Upper lobe of right lung (tissue), 1 donor: ENCODE measurements around the gene STK4. TPM values are rescaled to one million over a fixed set of nuclear protein-coding genes. Genes with fewer than 3 reads are reported as not detected.
"Not testable (repeated sequence)": the region's sequence is repeated elsewhere in the genome, so short reads cannot be mapped to it uniquely, and the experiment has no call there.

ENCODE experiments used
- ATAC-seq: fragments of 200-7000 bp; cut with Tn5 transposase; one replicate; pipeline ENCODE4 v1.9.1; 2020; ENCODE audit warnings: mild to moderate bottlenecking, moderate library complexity
- DNase-seq: peaks from one replicate; pipeline ENCODE4 v3.0.0-alpha.2; 2020
- H3K27ac ChIP-seq: fragments of 200-600 bp; one replicate; pipeline ENCODE4 v1.8.0; 2022
- H3K27me3 ChIP-seq: fragments of 200-600 bp; one replicate; pipeline ENCODE4 v1.8.0; 2022; ENCODE audit warnings: mild to moderate bottlenecking
- H3K36me3 ChIP-seq: fragments of 200-600 bp; one replicate; pipeline ENCODE4 v1.8.0; 2022
- H3K4me1 ChIP-seq: fragments of 200-600 bp; one replicate; pipeline ENCODE4 v1.8.0; 2022
- H3K4me3 ChIP-seq: fragments of 200-600 bp; one replicate; pipeline ENCODE4 v1.8.0; 2022; ENCODE audit warnings: mild to moderate bottlenecking
- H3K9me3 ChIP-seq: fragments of 200-600 bp; one replicate; pipeline ENCODE4 v1.8.0; 2022
- intact Hi-C: fragments of 100-400 bp; cut with DNase I; formaldehyde crosslinking; loops from one replicate; pipeline ENCODE4 v1.11.0; 2022
- total RNA-seq: library from RNA; stranded (reverse); fragmentation: NEBNext Ultra II Directional; extraction: Animal tissue kit (Norgen Biotek cat#: 25700); gene quantifications from one replicate; pipeline ENCODE4 v1.2.1, GENCODE V29; 2021
- TF ChIP-seq, protein P1 (sequence below): fragments of 200-600 bp; IDR thresholded peaks from one replicate; pipeline ENCODE4 v1.8.0; 2022; ENCODE audit warnings: antibody characterized with exemption
- donor health status: DM: no; HTN: yes; CAD: no; lungs with severe emphysema.

Gene STK4
- total RNA-seq, 1 donor from 2014 or later: 52.6 TPM

DNA sequence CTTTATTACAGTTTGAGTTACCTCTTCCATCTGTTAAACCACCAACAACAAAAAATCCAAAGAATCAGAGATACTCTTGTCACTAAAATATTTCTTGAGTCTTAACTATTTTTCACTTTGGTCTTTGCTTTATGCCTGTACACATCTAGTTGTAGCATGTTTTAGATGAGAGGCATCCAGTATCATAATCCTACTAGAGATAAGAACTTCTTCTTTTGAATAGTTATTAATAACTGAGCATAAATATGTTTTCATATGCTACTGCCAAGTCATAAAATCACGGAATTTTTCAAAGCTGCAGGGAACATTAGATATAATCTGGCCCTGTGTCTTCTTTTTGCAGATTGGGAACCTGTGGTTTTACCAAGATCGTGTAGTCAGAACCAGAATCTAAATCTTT, 55.3 kb downstream of the STK4 start:
- Histone ChIP-seq H3K4me3 (no peak overlapping the region), H3K27me3 (no peaks in the 10 kb centered on the region), H3K9me3 (no peaks in the 10 kb centered on the region), H3K36me3 (peaks cover 54% of the 10 kb centered on the region), H3K4me1 (peaks cover 5% of the 10 kb centered on the region), H3K27ac (no peak overlapping the region)
- DNase-seq (no peak), ATAC-seq (no peak)
- intact Hi-C loops: no loop called here
- TF ChIP-seq, protein P1, sequence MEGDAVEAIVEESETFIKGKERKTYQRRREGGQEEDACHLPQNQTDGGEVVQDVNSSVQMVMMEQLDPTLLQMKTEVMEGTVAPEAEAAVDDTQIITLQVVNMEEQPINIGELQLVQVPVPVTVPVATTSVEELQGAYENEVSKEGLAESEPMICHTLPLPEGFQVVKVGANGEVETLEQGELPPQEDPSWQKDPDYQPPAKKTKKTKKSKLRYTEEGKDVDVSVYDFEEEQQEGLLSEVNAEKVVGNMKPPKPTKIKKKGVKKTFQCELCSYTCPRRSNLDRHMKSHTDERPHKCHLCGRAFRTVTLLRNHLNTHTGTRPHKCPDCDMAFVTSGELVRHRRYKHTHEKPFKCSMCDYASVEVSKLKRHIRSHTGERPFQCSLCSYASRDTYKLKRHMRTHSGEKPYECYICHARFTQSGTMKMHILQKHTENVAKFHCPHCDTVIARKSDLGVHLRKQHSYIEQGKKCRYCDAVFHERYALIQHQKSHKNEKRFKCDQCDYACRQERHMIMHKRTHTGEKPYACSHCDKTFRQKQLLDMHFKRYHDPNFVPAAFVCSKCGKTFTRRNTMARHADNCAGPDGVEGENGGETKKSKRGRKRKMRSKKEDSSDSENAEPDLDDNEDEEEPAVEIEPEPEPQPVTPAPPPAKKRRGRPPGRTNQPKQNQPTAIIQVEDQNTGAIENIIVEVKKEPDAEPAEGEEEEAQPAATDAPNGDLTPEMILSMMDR: no peak

DNA sequence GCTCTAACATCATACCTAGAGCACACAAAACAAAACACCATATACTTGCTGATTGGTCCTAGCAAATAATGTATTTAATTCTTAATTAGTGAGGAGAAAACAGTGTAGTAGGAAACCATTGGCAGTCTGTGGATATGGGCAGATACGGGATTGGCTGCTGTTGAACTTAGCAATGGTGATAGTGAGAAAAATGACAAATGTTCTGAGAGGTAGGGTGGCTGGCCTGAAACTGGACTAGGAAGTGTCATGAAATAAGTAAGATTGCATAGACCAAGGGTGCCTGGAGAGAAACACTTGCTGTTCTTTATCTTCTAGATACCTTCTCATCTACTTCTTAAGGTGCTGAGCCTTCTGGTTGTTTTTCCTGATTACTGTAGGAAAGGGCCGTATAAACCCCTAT, 56.8 kb downstream of the STK4 start:
- ATAC-seq, intact Hi-C loops, H3K4me3 ChIP-seq, H3K27me3 ChIP-seq, DNase-seq, H3K9me3 ChIP-seq, H3K4me1 ChIP-seq, H3K27ac ChIP-seq: not testable (repeated sequence)
- H3K36me3 ChIP-seq: peaks cover 52% of the 10 kb centered on the region

DNA sequence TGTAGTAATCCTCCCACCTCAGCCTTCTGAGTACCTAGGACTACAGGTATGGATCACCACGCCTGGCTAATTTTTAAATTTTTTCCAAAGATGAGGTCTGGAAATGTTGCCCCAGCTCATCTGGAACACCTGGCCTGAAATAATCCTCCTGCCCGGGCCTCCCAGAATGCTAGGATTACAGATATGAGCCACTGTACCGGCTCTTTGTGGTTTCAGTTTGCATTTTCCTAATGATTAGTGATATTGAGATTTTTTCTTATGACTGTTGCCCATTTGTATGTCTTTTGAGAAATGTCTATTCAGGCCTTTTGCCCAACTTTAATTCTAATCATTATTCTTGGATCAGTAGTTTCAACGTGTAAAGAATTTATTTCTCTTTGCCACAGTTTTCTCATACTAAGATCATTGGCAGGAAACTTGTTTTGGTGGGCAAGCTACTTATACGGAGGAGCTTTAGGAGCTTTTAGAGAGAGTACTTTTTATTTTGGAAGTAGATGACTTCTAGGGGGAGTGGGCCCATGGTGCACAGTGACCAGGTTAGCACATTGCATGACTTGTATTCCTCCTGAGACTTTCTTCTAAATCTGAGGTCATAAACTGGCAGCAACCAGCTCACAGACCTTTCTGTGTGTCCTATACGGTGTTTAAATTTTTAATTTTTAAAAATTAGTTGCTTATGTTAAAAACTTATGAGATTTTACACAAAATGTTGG, 62.3 kb downstream of the STK4 start:
- Histone ChIP-seq H3K27me3 (no peaks in the 10 kb centered on the region), H3K4me1 (no peaks in the 10 kb centered on the region), H3K27ac (no peak overlapping the region), H3K9me3 (no peaks in the 10 kb centered on the region), H3K36me3 (peaks cover 38% of the 10 kb centered on the region), H3K4me3 (no peak overlapping the region)
- TF ChIP-seq, protein P1: no peak
- intact Hi-C loops: no loop called here
- DNase-seq (no peak), ATAC-seq (no peak)

DNA sequence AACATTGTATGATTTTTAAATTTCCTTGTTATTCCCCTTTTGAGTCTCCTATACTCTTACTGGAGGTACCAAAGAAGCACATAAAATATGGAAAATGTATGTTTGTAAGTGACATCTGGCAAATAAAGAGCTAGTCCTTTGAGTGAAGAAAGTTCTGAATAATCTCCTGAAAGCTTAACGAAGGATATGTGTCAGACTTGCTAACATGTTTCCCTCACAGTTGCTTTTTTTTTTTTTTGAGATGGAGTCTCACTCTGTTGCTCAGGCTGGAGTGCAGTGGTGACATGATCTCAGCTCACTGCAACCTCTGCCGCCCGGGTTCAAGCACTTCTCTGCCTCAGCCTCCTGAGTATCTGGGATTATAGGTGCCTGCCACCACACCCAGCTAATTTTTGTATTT, 63.6 kb downstream of the STK4 start:
- Histone ChIP-seq H3K4me1 (no peaks in the 10 kb centered on the region), H3K27me3 (no peaks in the 10 kb centered on the region), H3K4me3 (no peak overlapping the region), H3K27ac (no peak overlapping the region), H3K36me3 (peaks cover 31% of the 10 kb centered on the region), H3K9me3 (no peaks in the 10 kb centered on the region)
- TF ChIP-seq, protein P1: no peak
- intact Hi-C loops: no loop called here
- DNase-seq: no peak
- no peak for ATAC-seq

DNA sequence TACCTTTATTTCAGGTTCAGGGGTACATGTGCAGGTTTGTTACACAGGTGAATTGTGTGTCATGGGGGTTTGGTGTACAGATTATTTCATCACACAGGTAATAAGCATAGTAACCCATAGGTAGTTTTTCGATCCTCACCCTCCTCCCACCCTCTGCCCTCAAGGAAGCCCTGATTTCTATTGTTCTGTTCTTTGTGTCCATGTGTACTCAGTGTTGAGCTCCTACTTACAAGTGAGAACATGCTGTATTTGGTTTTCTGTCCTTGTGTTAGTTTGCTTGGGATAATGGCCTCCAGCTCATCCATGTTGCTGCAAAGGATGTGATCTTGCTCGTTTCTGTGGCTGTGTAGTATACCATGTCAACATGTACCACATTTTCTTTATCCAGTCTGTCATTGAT, 66.0 kb downstream of the STK4 start:
- peaks cover 23% of the 10 kb centered on the region for H3K36me3 ChIP-seq
- H3K27ac ChIP-seq: no peak overlapping the region
- ATAC-seq: no peak
- TF ChIP-seq, protein P1: no peak
- intact Hi-C loops: no loop called here
- no peak overlapping the region for H3K4me3 ChIP-seq
- H3K9me3 ChIP-seq: no peaks in the 10 kb centered on the region
- H3K4me1 ChIP-seq: peaks cover 13% of the 10 kb centered on the region
- DNase-seq: no peak
- no peaks in the 10 kb centered on the region for H3K27me3 ChIP-seq

DNA sequence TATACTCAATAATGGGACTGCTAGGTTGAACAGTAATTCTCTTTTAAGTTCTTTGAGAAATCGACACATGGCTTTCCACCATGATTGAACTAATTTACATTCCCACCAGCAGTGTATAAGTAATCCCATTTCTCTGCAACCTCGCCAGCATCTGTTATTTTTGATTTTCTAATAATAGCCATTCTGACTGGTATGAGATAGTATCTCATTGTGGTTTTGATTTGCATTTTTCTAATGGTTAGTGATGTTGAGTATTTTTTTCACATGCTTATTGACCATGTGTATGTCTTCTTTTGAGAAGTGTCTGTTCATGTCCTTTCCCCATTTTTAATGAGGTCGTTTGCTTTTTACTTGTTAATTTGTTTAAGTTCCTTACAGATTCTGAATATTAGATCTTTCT, 66.5 kb downstream of the STK4 start:
- Histone ChIP-seq H3K27ac (no peak overlapping the region), H3K36me3 (peaks cover 18% of the 10 kb centered on the region), H3K4me1 (peaks cover 13% of the 10 kb centered on the region), H3K27me3 (no peaks in the 10 kb centered on the region), H3K9me3 (no peaks in the 10 kb centered on the region), H3K4me3 (no peak overlapping the region)
- intact Hi-C loops: no loop called here
- DNase-seq (no peak), ATAC-seq (no peak)
- TF ChIP-seq, protein P1: no peak
